Uterus (tissue), 2 donors: ENCODE data around the gene SMKR1.

ENCODE experiments used
- CTCF ChIP-seq, 4 experiments: fragments of 200-600 bp in 2 of 4; fragments of 450-650 bp in 2 of 4; sonication (generic) in 2 of 4; IDR thresholded peaks; one replicate each; pipeline ENCODE4 v1.5.1; 2016 to 2019; ENCODE audit warnings: antibody characterized with exemption in 4 of 4, mild to moderate bottlenecking in 2 of 4, moderate library complexity in 1 of 4
- POLR2A ChIP-seq, 2 donors: fragments of 450-650 bp; IDR thresholded peaks; one replicate each; pipeline ENCODE4 v1.6.1; 2016; ENCODE audit warnings: antibody characterized with exemption in 2 of 2, mild to moderate bottlenecking in 1 of 2, moderate library complexity in 1 of 2

GRCh38 chr7:129517931-129518330 is 15.6 kb downstream of the SMKR1 start:
- no peak for TF ChIP-seq POLR2A (IDR thresholded peaks at IDR 0.05)
- no peak for TF ChIP-seq CTCF (IDR thresholded peaks at IDR 0.05)
